Medulla oblongata (tissue), 1 donor: Measurements from ENCODE around the gene TREML2.
"Not testable (repeated sequence)": the region's sequence is repeated elsewhere in the genome, so short reads cannot be mapped to it uniquely, and the experiment has no call there.

Experiments
- DNase-seq: peaks from one replicate; pipeline ENCODE4 v3.0.0-alpha.2; 2015; ENCODE audit errors: extremely low spot score

Gene TREML2

GRCh38 chr6:41208439-41209106 lies 7.6 kb upstream of the TREML2 start:
- no peak for DNase-seq

- DNase-seq, result no peak
These were observed 3.2 kb upstream of the TREML2 start for GRCh38 chr6:41204156-41204555.

GRCh38 chr6:41201764-41202173 lies 820 bp upstream of the TREML2 start:
- DNase-seq, result no peak

GRCh38 chr6:41200296-41200900 lies 551 bp downstream of the TREML2 start:
- peak; percentile 4 for DNase-seq

GRCh38 chr6:41199552-41200246 lies 1.2 kb downstream of the TREML2 start:
- DNase-seq, result no peak

- no peak for DNase-seq
These were observed 3.7 kb downstream of the TREML2 start for GRCh38 chr6:41197234-41197633.

GRCh38 chr6:41194386-41194785 lies 6.6 kb downstream of the TREML2 start:
- DNase-seq, result no peak

- no peak for DNase-seq
These were observed 7.1 kb downstream of the TREML2 start for GRCh38 chr6:41193884-41194283.

GRCh38 chr6:41193171-41193734 lies 7.7 kb downstream of the TREML2 start:
- no peak for DNase-seq

- DNase-seq, result peak; percentile 17
These were observed 9.4 kb downstream of the TREML2 start for GRCh38 chr6:41191569-41191968.

GRCh38 chr6:41190791-41191190 lies 10.2 kb downstream of the TREML2 start:
- DNase-seq, result no peak

GRCh38 chr6:41189967-41190366 lies 11.0 kb downstream of the TREML2 start:
- no peak for DNase-seq

- not testable (repeated sequence) for DNase-seq
These were observed 11.9 kb downstream of the TREML2 start for GRCh38 chr6:41189046-41189445.

GRCh38 chr6:41187924-41188886 lies 12.7 kb downstream of the TREML2 start:
- no peak for DNase-seq

- DNase-seq, result peak; percentile 25
These were observed 14.9 kb downstream of the TREML2 start for GRCh38 chr6:41186031-41186562.

GRCh38 chr6:41184761-41185160 lies 16.2 kb downstream of the TREML2 start:
- DNase-seq, result no peak

GRCh38 chr6:41182069-41183034 lies 18.6 kb downstream of the TREML2 start:
- DNase-seq, result peak; percentile 79

- DNase-seq, result no peak
These were observed 19.4 kb downstream of the TREML2 start for GRCh38 chr6:41181566-41181965.

- DNase-seq, result no peak
These were observed 21.8 kb downstream of the TREML2 start for GRCh38 chr6:41179163-41179562.

- no peak for DNase-seq
These were observed 23.3 kb downstream of the TREML2 start for GRCh38 chr6:41177695-41178094.
